Ovary (tissue), 9 donors: Measurements from ENCODE around the gene RUNX1. TPM values are rescaled to one million over a fixed set of nuclear protein-coding genes. Genes with fewer than 3 reads are reported as not detected.

ENCODE experiments used
- DNase-seq, 5 donors: peaks; one replicate each; pipeline ENCODE4 v3.0.0-alpha.2; 2019 to 2020
- H3K27ac ChIP-seq, 2 donors: fragments of 200-600 bp; one replicate each; pipeline versions ENCODE4 v1.5.1 to v1.8.0; 2019 to 2022
- H3K27me3 ChIP-seq: fragments of 200-600 bp; one replicate; pipeline ENCODE4 v1.8.0; 2022
- H3K36me3 ChIP-seq: fragments of 200-600 bp; sonication (generic); one replicate; pipeline ENCODE4 v1.5.1; 2019
- H3K4me1 ChIP-seq: one replicate; pipeline ENCODE4 v1.8.1; 2013; ENCODE audit warnings: mild to moderate bottlenecking, moderate library complexity; ENCODE audit not compliant: insufficient read depth
- H3K4me3 ChIP-seq: fragments of 200-600 bp; sonication (generic); one replicate; pipeline ENCODE4 v1.5.1; 2017
- H3K9me3 ChIP-seq, 2 donors: fragments of 200-600 bp in 1 of 2; sonication (generic) in 1 of 2; one replicate each; pipeline versions ENCODE4 v1.5.1 to v1.8.1; 2013 to 2019; ENCODE audit warnings: mild to moderate bottlenecking in 1 of 2, moderate library complexity in 1 of 2
- EP300 ChIP-seq: sonication (generic); formaldehyde crosslinking; IDR thresholded peaks from one replicate; pipeline ENCODE4 v1.6.1; 2017; ENCODE audit warnings: antibody characterized with exemption
- POLR2A ChIP-seq: fragments of 450-650 bp; IDR thresholded peaks from one replicate; pipeline ENCODE4 v1.6.1; 2017; ENCODE audit warnings: antibody characterized with exemption, mild to moderate bottlenecking, moderate library complexity
- WGBS, 3 donors: extraction: QIAGEN DNeasy Blood & Tissue Kit in 1 of 3; methylation state at CpG; one replicate each; pipeline versions ENCODE4 v1.1.5 to v1.1.7; 2013 to 2017; 5-methylcytosine and 5-hydroxymethylcytosine counted together
- intact Hi-C, 4 donors: fragments of 100-400 bp; cut with DNase I; formaldehyde crosslinking; loops; one replicate each; pipeline versions ENCODE4 v1.11.0 to v1.15.1; 2022 to 2023
- polyA plus RNA-seq, 2 donors: library from polyadenylated mRNA; stranded (reverse); fragments of 200-250 nt in 1 of 2; fragments of 350-450 nt in 1 of 2; fragmentation: Illumina TruSeq in 1 of 2; extraction: RNeasy Lipid Tissue Mini Kit (QIAGEN cat#74804) in 1 of 2; gene quantifications; one replicate each; pipeline ENCODE4 v1.2.3, GENCODE V29; 2013 to 2014
- total RNA-seq, 7 donors: library from RNA; depleted of rRNA in 2 of 7; stranded (reverse); fragments of >200 nt in 2 of 7; fragmentation: NEBNext Ultra II Directional in 3 of 7; extraction: Animal tissue kit (Norgen Biotek cat#: 25700) in 3 of 7; gene quantifications; one replicate each; pipeline versions ENCODE4 v1.1.0 to v1.2.4, GENCODE V29; 2016 to 2023
- TF ChIP-seq, protein P1 (sequence below), 3 donors: fragments of 450-650 bp in 2 of 3; fragments of 200-600 bp in 1 of 3; IDR thresholded peaks; one replicate each; pipeline versions ENCODE4 v1.5.1 to v1.8.0; 2016 to 2022; ENCODE audit warnings: antibody characterized with exemption in 3 of 3, mild to moderate bottlenecking in 1 of 3
- donor health status: DM: no; HTN: no; CAD: no; lungs with moderate emphysema.
- donor health status: DM: no; HTN: no; CAD: no.
- donor health status: Bipolar disorder and iron deficiency.
- donor health status: DM: yes; HTN: yes; CAD: no.
- donor health status: DM: no; HTN: no; CAD: no.
- donor health status: DM: yes; HTN: yes; CAD: no.

Gene RUNX1
- total and polyA plus RNA-seq, 9 donors, result 6.0 to 27.4 (median 17.8) TPM

DNA sequence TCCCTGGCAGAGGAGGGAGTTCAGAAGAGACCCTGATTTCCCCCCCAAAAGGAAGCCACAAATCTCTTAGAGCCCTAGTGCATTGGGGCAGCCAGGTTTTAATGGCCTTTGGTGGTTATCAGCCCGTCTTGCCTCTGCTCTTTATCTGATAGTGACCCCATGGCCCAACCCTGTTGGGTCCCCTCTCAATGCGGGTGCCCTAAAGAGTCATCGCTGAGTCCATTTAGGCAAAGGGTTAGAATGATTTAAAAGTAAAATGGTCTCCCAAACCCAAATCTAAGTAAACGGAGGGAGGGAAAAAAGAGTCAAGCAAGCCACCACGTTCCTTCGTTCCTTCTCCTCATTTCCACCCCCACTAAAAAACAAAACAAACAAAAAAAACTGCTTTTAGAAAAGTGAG is 164.0 kb downstream of the RUNX1 start:
- Histone ChIP-seq H3K4me3 (peak overlapping the region; percentile 2), H3K27ac (no peak overlapping the region), H3K9me3 (no peaks in the 10 kb centered on the region), H3K4me1 (peaks cover 2% of the 10 kb centered on the region), H3K36me3 (no peaks in the 10 kb centered on the region), H3K27me3 (no peaks in the 10 kb centered on the region)
- WGBS, 3 donors, result 25 to 50% (median 30%) methylated on average over 6 of the region's 6 CpGs
- DNase-seq, result no peak
- intact Hi-C loops, result loop anchor here in 2 of 4 donors (5.0 to 10.0 kb wide), 5 partner anchors 83 to 957 kb away; no protein-coding TSS in a partner anchor
- TF ChIP-seq EP300, result no peak

DNA sequence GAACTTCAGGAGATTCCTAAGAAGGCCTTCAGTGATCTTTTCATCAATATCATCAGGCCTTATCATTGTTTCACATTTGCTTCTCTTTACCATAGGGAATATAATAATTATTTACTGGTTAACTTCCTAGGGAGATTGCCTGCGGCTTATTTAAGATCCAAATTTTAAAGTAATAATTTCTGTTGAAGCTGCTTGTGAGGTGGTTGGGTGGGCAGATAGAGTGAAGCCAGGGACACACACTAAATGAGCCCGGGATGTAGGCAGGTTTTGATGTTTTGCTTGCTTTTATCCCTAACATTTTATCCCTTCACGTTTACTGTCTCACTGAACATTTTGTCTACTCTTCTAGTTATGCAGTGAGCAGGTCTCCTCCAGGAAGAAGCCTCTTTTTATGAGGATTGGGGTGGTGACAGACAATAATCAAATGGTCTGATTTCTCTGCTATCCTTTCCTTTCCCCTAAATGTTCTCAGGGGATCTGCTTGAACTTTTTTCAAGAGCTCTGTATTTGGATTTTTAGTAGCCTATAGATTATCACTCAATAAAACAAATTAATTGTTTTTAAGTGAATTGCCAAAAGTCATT is 164.7 kb downstream of the RUNX1 start:
- 56 to 70% (median 67%) methylated on average over 3 of the region's 3 CpGs for WGBS, 3 donors
- no peaks in the 10 kb centered on the region for H3K36me3 ChIP-seq
- no peak overlapping the region for H3K4me3 ChIP-seq
- H3K9me3 ChIP-seq, result no peaks in the 10 kb centered on the region
- H3K4me1 ChIP-seq, result peaks cover 2% of the 10 kb centered on the region
- no peak for DNase-seq
- H3K27me3 ChIP-seq, result peaks cover 3% of the 10 kb centered on the region
- intact Hi-C loops, result loop anchor here in 1 of 4 donors (10.0 kb wide), 1 partner anchor 140 kb away; no protein-coding TSS in a partner anchor
- TF ChIP-seq, protein P1, sequence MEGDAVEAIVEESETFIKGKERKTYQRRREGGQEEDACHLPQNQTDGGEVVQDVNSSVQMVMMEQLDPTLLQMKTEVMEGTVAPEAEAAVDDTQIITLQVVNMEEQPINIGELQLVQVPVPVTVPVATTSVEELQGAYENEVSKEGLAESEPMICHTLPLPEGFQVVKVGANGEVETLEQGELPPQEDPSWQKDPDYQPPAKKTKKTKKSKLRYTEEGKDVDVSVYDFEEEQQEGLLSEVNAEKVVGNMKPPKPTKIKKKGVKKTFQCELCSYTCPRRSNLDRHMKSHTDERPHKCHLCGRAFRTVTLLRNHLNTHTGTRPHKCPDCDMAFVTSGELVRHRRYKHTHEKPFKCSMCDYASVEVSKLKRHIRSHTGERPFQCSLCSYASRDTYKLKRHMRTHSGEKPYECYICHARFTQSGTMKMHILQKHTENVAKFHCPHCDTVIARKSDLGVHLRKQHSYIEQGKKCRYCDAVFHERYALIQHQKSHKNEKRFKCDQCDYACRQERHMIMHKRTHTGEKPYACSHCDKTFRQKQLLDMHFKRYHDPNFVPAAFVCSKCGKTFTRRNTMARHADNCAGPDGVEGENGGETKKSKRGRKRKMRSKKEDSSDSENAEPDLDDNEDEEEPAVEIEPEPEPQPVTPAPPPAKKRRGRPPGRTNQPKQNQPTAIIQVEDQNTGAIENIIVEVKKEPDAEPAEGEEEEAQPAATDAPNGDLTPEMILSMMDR (IDR thresholded peaks at IDR 0.05), result no peak
- TF ChIP-seq EP300 (no peak), POLR2A (no peak)
- H3K27ac ChIP-seq, result no peak overlapping the region

DNA sequence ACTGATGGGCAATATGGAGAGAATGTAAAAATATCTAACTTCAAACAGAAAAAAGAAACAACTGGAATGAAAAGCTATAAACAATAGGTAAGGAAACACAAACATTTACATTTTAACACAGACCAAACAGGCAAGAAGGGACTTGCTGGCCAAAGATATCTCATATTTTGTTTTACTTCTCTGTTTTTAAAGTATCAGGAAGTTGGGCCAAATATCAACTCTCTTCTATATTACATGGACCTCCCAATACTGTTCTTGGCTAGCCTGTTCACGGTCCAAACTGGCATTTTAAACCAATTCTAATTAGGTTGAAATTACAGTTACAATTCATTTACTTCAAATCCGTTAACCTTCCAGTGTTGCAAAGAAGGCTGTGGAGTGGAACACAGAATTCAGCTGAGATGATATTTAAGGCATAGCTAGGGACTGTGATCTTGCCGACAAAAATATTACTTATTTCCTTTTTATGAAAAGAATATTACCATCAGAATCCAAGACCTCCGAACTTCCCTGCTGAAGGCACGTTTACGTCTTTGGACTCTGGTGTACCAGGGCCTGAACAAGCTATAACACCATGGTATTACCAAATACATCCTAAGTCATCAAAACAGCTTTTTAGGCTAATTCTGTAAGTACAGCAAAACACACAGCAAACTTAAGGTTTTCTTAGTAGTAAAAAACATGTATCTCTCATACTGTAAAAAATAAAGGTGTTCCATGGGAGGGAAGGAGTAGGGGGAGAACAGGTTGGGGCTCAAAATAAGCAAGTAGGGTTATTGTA is 165.4 kb downstream of the RUNX1 start:
- 49 to 58% (median 51%) methylated on average over 6 of the region's 6 CpGs for WGBS, 3 donors
- no peaks in the 10 kb centered on the region for H3K9me3 ChIP-seq
- intact Hi-C loops, result loop anchor here in 1 of 4 donors (10.0 kb wide), 1 partner anchor 139 kb away; no protein-coding TSS in a partner anchor

DNA sequence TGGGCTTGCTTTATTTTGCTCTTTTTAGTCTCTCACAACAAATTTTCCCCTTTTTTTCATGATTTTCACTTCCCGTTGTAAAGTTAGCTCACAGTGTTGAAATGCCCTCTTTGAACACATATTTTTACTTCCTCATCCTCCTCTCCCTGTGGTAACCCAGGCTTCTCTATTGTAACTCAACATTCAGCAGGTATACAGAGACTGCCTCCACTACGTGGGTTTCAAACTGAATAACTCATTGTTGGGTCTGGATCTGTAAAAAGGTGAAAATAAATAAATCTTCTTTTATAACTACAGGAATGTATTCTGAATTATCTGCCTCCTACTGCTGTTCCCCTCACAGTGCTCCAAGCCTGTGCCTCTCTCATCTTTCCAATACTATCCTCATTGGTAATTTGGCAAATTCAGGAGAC is 166.4 kb downstream of the RUNX1 start:
- DNase-seq, result no peak
- no peak for TF ChIP-seq EP300
- TF ChIP-seq POLR2A, result no peak
- TF ChIP-seq, protein P1 (IDR thresholded peaks at IDR 0.05), result no peak
- Histone ChIP-seq H3K36me3 (no peaks in the 10 kb centered on the region), H3K4me3 (no peak overlapping the region), H3K27ac (no peak overlapping the region), H3K9me3 (no peaks in the 10 kb centered on the region), H3K27me3 (peaks cover 5% of the 10 kb centered on the region), H3K4me1 (peaks cover 3% of the 10 kb centered on the region)
- 70 to 76% (median 76%) methylated on average over 2 of the region's 2 CpGs for WGBS, 3 donors
- intact Hi-C loops, result loop anchor here in 1 of 4 donors (10.0 kb wide), 1 partner anchor 138 kb away; no protein-coding TSS in a partner anchor

More for the DNA sequence above, 165.4 kb downstream of the RUNX1 start:
- TF ChIP-seq POLR2A (no peak), EP300 (no peak)
- TF ChIP-seq, protein P1 (IDR thresholded peaks at IDR 0.05), result no peak
- no peaks in the 10 kb centered on the region for H3K36me3 ChIP-seq
- no peak overlapping the region for H3K27ac ChIP-seq
- H3K4me1 ChIP-seq, result peaks cover 2% of the 10 kb centered on the region
- peaks cover 5% of the 10 kb centered on the region for H3K27me3 ChIP-seq
- H3K4me3 ChIP-seq, result no peak overlapping the region
- DNase-seq, result no peak
